KMS-11 (cell line): ENCODE data around the gene PSEN2.

Experiments
- H2AFZ ChIP-seq: fragments of 200-600 bp; sonication (generic); 2 replicates; pipeline ENCODE4 v1.6.1; 2016; ENCODE audit warnings: antibody characterized with exemption, mixed run types, low read depth
- H3K27ac ChIP-seq: fragments of 200-600 bp; sonication (generic); 2 replicates; pipeline ENCODE4 v1.6.1; 2016; ENCODE audit warnings: mild to moderate bottlenecking, mixed run types
- H3K27me3 ChIP-seq: fragments of 200-600 bp; sonication (generic); 2 replicates; pipeline ENCODE4 v1.6.1; 2017; ENCODE audit warnings: mild to moderate bottlenecking, low read depth, mixed run types, moderate library complexity; ENCODE audit not compliant: insufficient read depth
- H3K36me3 ChIP-seq: fragments of 200-600 bp; sonication (generic); 2 replicates; pipeline ENCODE4 v1.6.1; 2017; ENCODE audit warnings: mild to moderate bottlenecking, mixed run types; ENCODE audit not compliant: insufficient read depth
- H3K4me1 ChIP-seq: fragments of 200-600 bp; sonication (generic); 2 replicates; pipeline ENCODE4 v1.6.1; 2016; ENCODE audit warnings: mild to moderate bottlenecking, low read depth, mixed run types; ENCODE audit not compliant: poor library complexity, severe bottlenecking
- H3K4me2 ChIP-seq: fragments of 200-600 bp; sonication (generic); 2 replicates; pipeline ENCODE4 v1.7.0; 2016; ENCODE audit warnings: mild to moderate bottlenecking, mixed run types
- H3K4me3 ChIP-seq: fragments of 200-600 bp; sonication (generic); IDR thresholded peaks from 2 replicates; pipeline ENCODE4 v1.6.1; 2017; ENCODE audit warnings: low read depth, low read length, mixed read lengths; ENCODE audit not compliant: insufficient read depth
- H3K79me2 ChIP-seq: fragments of 200-600 bp; sonication (generic); 2 replicates; pipeline ENCODE4 v1.6.1; 2016; ENCODE audit warnings: low read depth, mixed run types; ENCODE audit not compliant: insufficient read depth
- H3K9ac ChIP-seq: fragments of 200-600 bp; sonication (generic); 2 replicates; pipeline ENCODE4 v1.6.1; 2016; ENCODE audit warnings: mild to moderate bottlenecking, mixed run types
- H4K20me1 ChIP-seq: fragments of 200-600 bp; sonication (generic); 2 replicates; pipeline ENCODE4 v1.6.1; 2016; ENCODE audit warnings: mild to moderate bottlenecking, mixed run types; ENCODE audit not compliant: insufficient read depth
- CTCF ChIP-seq: fragments of 200-600 bp; sonication (generic); conservative IDR thresholded peaks from 2 replicates; pipeline ENCODE4 v1.6.1; 2017; ENCODE audit warnings: low read depth, mild to moderate bottlenecking, antibody characterized with exemption, low read length, moderate library complexity, mixed read lengths

The PSEN2 gene

GRCh38 chr1:226880372-226881287 is 10.2 kb downstream of the PSEN2 start:
- Histone ChIP-seq H3K36me3 (no peaks in the 10 kb centered on the region), H3K27ac (no peak overlapping the region; the same call in 1 of the 2 replicates), H3K4me2 (no peak overlapping the region; the same call in 1 of the 2 replicates), H3K79me2 (no peaks in the 10 kb centered on the region), H2AFZ (no peak overlapping the region), H4K20me1 (no peaks in the 10 kb centered on the region), H3K4me1 (peaks cover 53% of the 10 kb centered on the region), H3K9ac (no peak overlapping the region), H3K27me3 (no peaks in the 10 kb centered on the region), H3K4me3 (no peak overlapping the region)
- TF ChIP-seq CTCF, result no peak

- Histone ChIP-seq H3K4me1 (peaks cover 59% of the 10 kb centered on the region), H3K9ac (peak overlapping the region; percentile 52; the same call in 1 of the 2 replicates), H3K4me3 (no peak overlapping the region), H3K79me2 (no peaks in the 10 kb centered on the region), H2AFZ (no peak overlapping the region), H3K27ac (peak overlapping the region; percentile 90), H3K4me2 (peak overlapping the region; percentile 79), H4K20me1 (no peaks in the 10 kb centered on the region), H3K36me3 (no peaks in the 10 kb centered on the region), H3K27me3 (no peaks in the 10 kb centered on the region)
- no peak for TF ChIP-seq CTCF
Observed at GRCh38 chr1:226881515-226882185, 11.2 kb downstream of the PSEN2 start.

- no peak for TF ChIP-seq CTCF
- Histone ChIP-seq H3K27ac (peak overlapping the region; percentile 90), H3K9ac (peak overlapping the region; percentile 52; the same call in 1 of the 2 replicates)
Observed at GRCh38 chr1:226882187-226882586, 11.8 kb downstream of the PSEN2 start.

GRCh38 chr1:226882631-226883409 is 12.4 kb downstream of the PSEN2 start:
- Histone ChIP-seq H3K4me1 (peaks cover 59% of the 10 kb centered on the region), H3K27me3 (no peaks in the 10 kb centered on the region), H3K4me3 (peak overlapping the region; percentile 50), H3K4me2 (peak overlapping the region; percentile 79), H4K20me1 (no peaks in the 10 kb centered on the region), H2AFZ (peak overlapping the region; percentile 35; the same call in 1 of the 2 replicates), H3K79me2 (no peaks in the 10 kb centered on the region), H3K27ac (peak overlapping the region; percentile 90), H3K36me3 (no peaks in the 10 kb centered on the region), H3K9ac (peak overlapping the region; percentile 52; the same call in 1 of the 2 replicates)
- no peak for TF ChIP-seq CTCF

More at GRCh38 chr1:226882187-226882586, 11.8 kb downstream of the PSEN2 start:
- Histone ChIP-seq H3K79me2 (no peaks in the 10 kb centered on the region), H3K4me3 (peak overlapping the region; percentile 46), H3K36me3 (no peaks in the 10 kb centered on the region), H4K20me1 (no peaks in the 10 kb centered on the region), H2AFZ (peak overlapping the region; percentile 35; the same call in 1 of the 2 replicates), H3K4me1 (peaks cover 59% of the 10 kb centered on the region), H3K27me3 (no peaks in the 10 kb centered on the region), H3K4me2 (peak overlapping the region; percentile 79)
